Endothelial cell of umbilical vein (primary cell): ENCODE measurements around the gene HSPB6. TPM values are rescaled to one million over a fixed set of nuclear protein-coding genes. Genes with fewer than 3 reads are reported as not detected.

Source experiments
- BruUV-seq: library from RNA; stranded (reverse); fragments of 400-500 nt; replicated peaks from 2 replicates; lab custom pipeline; 2021; lab: Mats Ljungman, UMichigan
- CTCF ChIA-PET: fragments of 300-600, 350-600 bp; sonication (Branson Sonifier 250); formaldehyde crosslinking; loops from one replicate; lab custom pipeline; 2021; ENCODE audit warnings: antibody characterized with exemption, inconsistent platforms; lab: Charles Lee
- POLR2A ChIA-PET: fragments of 300-600, 350-600 bp; sonication (Branson Sonifier 250); formaldehyde crosslinking; loops from one replicate; lab custom pipeline; 2021; ENCODE audit warnings: antibody characterized with exemption, inconsistent platforms; lab: Charles Lee
- DNase-seq: peaks from one replicate; pipeline ENCODE4 v3.0.0-alpha.2; 2011; ENCODE audit warnings: low read depth, low spot score
- FAIRE-seq: peaks from 2 replicates; lab custom pipeline; 2011; peaks lifted over from hg19 to GRCh38; lab: Jason Lieb, UNC
- H2AFZ ChIP-seq: 2 replicates; pipeline ENCODE4 v1.6.0; 2012; ENCODE audit warnings: low read depth, low read length, control low read depth, inconsistent platforms
- H3K27ac ChIP-seq: 2 replicates; pipeline ENCODE4 v1.5.1; 2011; ENCODE audit warnings: low read depth, mild to moderate bottlenecking, control low read depth, low read length, moderate library complexity; ENCODE audit not compliant: insufficient read depth
- H3K27me3 ChIP-seq, 2 experiments: 2 replicates each; pipeline versions ENCODE4 v1.6.0 to v1.6.1; 2011; ENCODE audit warnings: low read length in 2 of 2, mixed read lengths in 1 of 2; ENCODE audit not compliant: control insufficient read depth in 2 of 2, insufficient read depth in 2 of 2
- H3K36me3 ChIP-seq, 2 experiments: 2 replicates in 1 of 2; 3 replicates in 1 of 2; pipeline ENCODE4 v1.5.1; 2011; ENCODE audit warnings: low read length in 2 of 2, mild to moderate bottlenecking in 1 of 2, moderate library complexity in 1 of 2; ENCODE audit not compliant: control insufficient read depth in 2 of 2, insufficient read depth in 2 of 2; ENCODE audit errors: extremely low read depth in 1 of 2
- H3K4me1 ChIP-seq: 3 replicates; pipeline ENCODE4 v1.5.1; 2011; ENCODE audit warnings: mild to moderate bottlenecking, low read length; ENCODE audit not compliant: control insufficient read depth, insufficient read depth; ENCODE audit errors: extremely low read depth
- H3K4me2 ChIP-seq: 2 replicates; pipeline ENCODE4 v1.6.1; 2011; ENCODE audit warnings: low read length, control low read depth, mixed read lengths; ENCODE audit not compliant: insufficient read depth
- H3K4me3 ChIP-seq, 3 experiments: fragments of 200-600 bp in 1 of 3; sonication (generic), shearing (Covaris generic) in 1 of 3; replicated peaks in 1 of 3; 2 replicates each; pipeline ENCODE4 v1.5.1; 2011 to 2016; ENCODE audit warnings: control low read depth in 3 of 3, low read length in 3 of 3, mild to moderate bottlenecking in 2 of 3, inconsistent platforms in 1 of 3, low read depth in 1 of 3, moderate library complexity in 1 of 3; ENCODE audit not compliant: insufficient read depth in 1 of 3
- H3K79me2 ChIP-seq: 2 replicates; pipeline ENCODE4 v1.6.0; 2012; ENCODE audit warnings: low read length, inconsistent platforms; ENCODE audit not compliant: control insufficient read depth, insufficient read depth
- H3K9ac ChIP-seq: replicated peaks from 2 replicates; pipeline ENCODE3; 2011; ENCODE audit warnings: low read length, control low read depth; ENCODE audit not compliant: insufficient read depth; ENCODE audit errors: extremely low read depth
- H3K9me1 ChIP-seq: replicated peaks from 3 replicates; pipeline ENCODE4 v1.6.0; 2011; ENCODE audit warnings: mild to moderate bottlenecking, low read length; ENCODE audit not compliant: control insufficient read depth, insufficient read depth; ENCODE audit errors: extremely low read depth
- H3K9me3 ChIP-seq: replicated peaks from 2 replicates; pipeline ENCODE4 v1.5.1; 2012; ENCODE audit warnings: low read length, inconsistent platforms; ENCODE audit not compliant: control insufficient read depth, insufficient read depth
- H4K20me1 ChIP-seq: replicated peaks from 2 replicates; pipeline ENCODE3; 2011; ENCODE audit warnings: mild to moderate bottlenecking, low read length; ENCODE audit not compliant: control insufficient read depth, insufficient read depth; ENCODE audit errors: extremely low read depth
- EZH2 ChIP-seq: IDR thresholded peaks from 2 replicates; pipeline ENCODE4 v1.6.1; 2012; ENCODE audit warnings: borderline replicate concordance, low read depth, mild to moderate bottlenecking, moderate library complexity, low read length, inconsistent platforms; ENCODE audit not compliant: severe bottlenecking
- FOS ChIP-seq: IDR thresholded peaks from 2 replicates; pipeline ENCODE4 v1.6.1; 2011; ENCODE audit warnings: mild to moderate bottlenecking, low read length, moderate library complexity, borderline replicate concordance; ENCODE audit not compliant: insufficient read depth
- GATA2 ChIP-seq: IDR thresholded peaks from 2 replicates; pipeline ENCODE4 v1.7.0; 2011; ENCODE audit warnings: low read depth, mild to moderate bottlenecking, moderate library complexity, mixed read lengths, low read length; ENCODE audit not compliant: insufficient read length, insufficient read depth
- JUN ChIP-seq: IDR thresholded peaks from 2 replicates; pipeline ENCODE4 v1.6.1; 2011; ENCODE audit warnings: borderline replicate concordance, low read depth; ENCODE audit not compliant: insufficient read length, insufficient read depth
- MYC ChIP-seq: IDR thresholded peaks from one replicate; pipeline ENCODE4 v1.6.1; 2011; ENCODE audit warnings: mild to moderate bottlenecking, low read depth, low read length
- POLR2A ChIP-seq: IDR thresholded peaks from 2 replicates; pipeline ENCODE4 v1.6.1; 2012; ENCODE audit warnings: low read depth, mild to moderate bottlenecking, control low read depth, low read length
- POLR2AphosphoS5 ChIP-seq: IDR thresholded peaks from 2 replicates; pipeline ENCODE4 v1.6.1; 2012; ENCODE audit warnings: low read depth, mild to moderate bottlenecking, control low read depth, low read length, moderate library complexity; ENCODE audit not compliant: insufficient read depth
- dilution Hi-C: fragments of 300-500 bp; cut with MboI; formaldehyde crosslinking; loops from one replicate; pipeline ENCODE4 v1.15.0; 2019; ENCODE audit warnings: low sequenced_read_pairs; ENCODE audit not compliant: extremely low pct_ligation_motif_present
- intact Hi-C: fragments of 100-400 bp; cut with micrococcal nuclease; formaldehyde crosslinking; loops from one replicate; pipeline ENCODE4 v1.10.0; 2022
- polyA plus RNA-seq, 4 experiments: library from polyadenylated mRNA; depleted of rRNA in 3 of 4; stranded (reverse) in 3 of 4; unstranded in 1 of 4; fragments of >200 nt; gene quantifications; 2 replicates each; pipeline versions ENCODE4 v1.2.1 to v1.2.3, GENCODE V29; 2011 to 2012; ENCODE audit warnings: missing spikeins in 1 of 4
- total RNA-seq: library from RNA; stranded (reverse); gene quantifications from 2 replicates; pipeline ENCODE4 v1.2.3, GENCODE V29; 2021
- TF ChIP-seq, protein P1 (sequence below), 2 donors: IDR thresholded peaks; 1 replicate in 1 of 2; 2 replicates in 1 of 2; pipeline ENCODE4 v1.5.1; 2011; ENCODE audit warnings: low read length in 2 of 2, mild to moderate bottlenecking in 2 of 2, moderate library complexity in 2 of 2, control low read depth in 1 of 2, inconsistent platforms in 1 of 2, low read depth in 1 of 2; ENCODE audit not compliant: insufficient read depth in 1 of 2; ENCODE audit errors: extremely low read depth in 1 of 2
- TF ChIP-seq, protein P2 (sequence below): IDR thresholded peaks from 2 replicates; pipeline ENCODE4 v1.6.1; 2011; ENCODE audit not compliant: insufficient read depth, insufficient read length

The HSPB6 gene
- total and polyA plus RNA-seq, 2 donors (not counting 3 experiments of a cell fraction or from before 2014, with no cell fraction given) = 3.4 to 6.2 TPM

DNA sequence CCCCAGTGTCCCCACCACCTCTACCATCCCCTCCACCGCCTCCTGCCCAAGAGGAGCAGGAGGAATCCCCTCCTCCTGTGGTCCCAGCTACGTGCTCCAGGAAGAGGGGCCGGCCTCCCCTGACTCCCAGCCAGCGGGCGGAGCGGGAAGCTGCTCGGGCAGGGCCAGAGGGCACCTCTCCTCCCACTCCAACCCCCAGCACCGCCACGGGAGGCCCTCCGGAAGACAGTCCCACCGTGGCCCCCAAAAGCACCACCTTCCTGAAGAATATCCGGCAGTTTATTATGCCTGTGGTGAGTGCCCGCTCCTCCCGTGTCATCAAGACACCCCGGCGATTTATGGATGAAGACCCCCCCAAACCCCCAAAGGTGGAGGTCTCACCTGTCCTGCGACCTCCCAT lies 36.2 kb downstream of the HSPB6 start:
- no peak for DNase-seq
- Histone ChIP-seq H3K27me3 (no peaks in the 10 kb centered on the region), H3K4me2 (no peak overlapping the region), H3K36me3 (peaks cover 17 to 45% of the 10 kb centered on the region in 2 experiments), H4K20me1 (no peaks in the 10 kb centered on the region), H3K9me3 (no peaks in the 10 kb centered on the region), H3K9ac (no peak overlapping the region), H3K4me1 (peaks cover 17% of the 10 kb centered on the region), H2AFZ (no peak overlapping the region), H3K79me2 (peaks cover 30% of the 10 kb centered on the region), H3K9me1 (no peaks in the 10 kb centered on the region), H3K27ac (no peak overlapping the region), H3K4me3 (no peak overlapping the region)
- no peak for FAIRE-seq
- dilution Hi-C loops (no loop called here), intact Hi-C loops (no loop called here)
- TF ChIP-seq FOS = no peak
- TF ChIP-seq, protein P1, sequence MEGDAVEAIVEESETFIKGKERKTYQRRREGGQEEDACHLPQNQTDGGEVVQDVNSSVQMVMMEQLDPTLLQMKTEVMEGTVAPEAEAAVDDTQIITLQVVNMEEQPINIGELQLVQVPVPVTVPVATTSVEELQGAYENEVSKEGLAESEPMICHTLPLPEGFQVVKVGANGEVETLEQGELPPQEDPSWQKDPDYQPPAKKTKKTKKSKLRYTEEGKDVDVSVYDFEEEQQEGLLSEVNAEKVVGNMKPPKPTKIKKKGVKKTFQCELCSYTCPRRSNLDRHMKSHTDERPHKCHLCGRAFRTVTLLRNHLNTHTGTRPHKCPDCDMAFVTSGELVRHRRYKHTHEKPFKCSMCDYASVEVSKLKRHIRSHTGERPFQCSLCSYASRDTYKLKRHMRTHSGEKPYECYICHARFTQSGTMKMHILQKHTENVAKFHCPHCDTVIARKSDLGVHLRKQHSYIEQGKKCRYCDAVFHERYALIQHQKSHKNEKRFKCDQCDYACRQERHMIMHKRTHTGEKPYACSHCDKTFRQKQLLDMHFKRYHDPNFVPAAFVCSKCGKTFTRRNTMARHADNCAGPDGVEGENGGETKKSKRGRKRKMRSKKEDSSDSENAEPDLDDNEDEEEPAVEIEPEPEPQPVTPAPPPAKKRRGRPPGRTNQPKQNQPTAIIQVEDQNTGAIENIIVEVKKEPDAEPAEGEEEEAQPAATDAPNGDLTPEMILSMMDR (IDR thresholded peaks at IDR 0.05; ENCODE audit: extremely low read depth in 1 of 2, insufficient read depth in 1 of 2, low read depth in 1 of 2, low read length in 2 of 2) = no peak
- no peak for TF ChIP-seq GATA2
- TF ChIP-seq, protein P2, sequence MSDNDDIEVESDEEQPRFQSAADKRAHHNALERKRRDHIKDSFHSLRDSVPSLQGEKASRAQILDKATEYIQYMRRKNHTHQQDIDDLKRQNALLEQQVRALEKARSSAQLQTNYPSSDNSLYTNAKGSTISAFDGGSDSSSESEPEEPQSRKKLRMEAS = no peak
- no peak for TF ChIP-seq EZH2
- BruUV-seq = no TSS peak
- CTCF ChIA-PET = no interaction called here
- POLR2A ChIA-PET = no interaction called here

DNA sequence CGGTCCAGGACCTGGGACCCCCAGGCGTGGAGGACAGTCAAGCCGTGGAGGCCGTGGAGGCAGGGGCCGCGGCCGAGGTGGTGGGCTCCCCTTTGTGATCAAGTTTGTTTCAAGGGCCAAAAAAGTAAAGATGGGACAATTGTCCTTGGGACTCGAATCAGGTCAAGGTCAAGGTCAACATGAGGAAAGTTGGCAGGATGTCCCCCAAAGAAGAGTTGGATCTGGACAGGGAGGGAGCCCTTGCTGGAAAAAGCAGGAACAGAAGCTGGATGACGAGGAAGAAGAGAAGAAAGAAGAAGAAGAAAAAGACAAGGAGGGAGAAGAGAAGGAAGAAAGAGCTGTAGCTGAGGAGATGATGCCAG lies 36.7 kb downstream of the HSPB6 start:
- Histone ChIP-seq H3K9ac (no peak overlapping the region), H3K36me3 (peaks cover 12 to 40% of the 10 kb centered on the region in 2 experiments), H3K27me3 (no peaks in the 10 kb centered on the region), H4K20me1 (no peaks in the 10 kb centered on the region), H3K9me3 (no peaks in the 10 kb centered on the region), H3K79me2 (peaks cover 30% of the 10 kb centered on the region), H3K9me1 (no peaks in the 10 kb centered on the region), H3K4me3 (no peak overlapping the region), H3K4me2 (no peak overlapping the region), H3K4me1 (peaks cover 17% of the 10 kb centered on the region), H3K27ac (no peak overlapping the region), H2AFZ (no peak overlapping the region)
- no peak for DNase-seq
- TF ChIP-seq POLR2A = no peak
- no peak for TF ChIP-seq POLR2AphosphoS5
- TF ChIP-seq, protein P1 (IDR thresholded peaks at IDR 0.05; ENCODE audit: extremely low read depth in 1 of 2, insufficient read depth in 1 of 2, low read depth in 1 of 2, low read length in 2 of 2) = no peak
- no peak for TF ChIP-seq JUN
- TF ChIP-seq EZH2 = no peak
- TF ChIP-seq MYC = no peak
- no peak for TF ChIP-seq FOS
- no peak for TF ChIP-seq GATA2
- TF ChIP-seq, protein P2 = no peak
- intact Hi-C loops = no loop called here
- ChIA-PET CTCF (no interaction called here), POLR2A (no interaction called here)
- no TSS peak for BruUV-seq
- no peak for FAIRE-seq
- dilution Hi-C loops = no loop called here
